Loucy (cell line): ENCODE measurements around the gene SF3B2.

Source experiments
- H2AFZ ChIP-seq: fragments of 200-600 bp; sonication (generic); 2 replicates; pipeline ENCODE4 v1.6.0; 2016; ENCODE audit warnings: antibody characterized with exemption, mild to moderate bottlenecking, low read length, moderate library complexity
- H3F3A ChIP-seq: fragments of 200-600 bp; 2 replicates; pipeline ENCODE4 v1.6.0; 2016; ENCODE audit warnings: antibody characterized with exemption, low read depth, mild to moderate bottlenecking
- H3K27me3 ChIP-seq: fragments of 200-600 bp; sonication (generic); 2 replicates; pipeline ENCODE4 v1.6.1; 2014; ENCODE audit warnings: low read length, mild to moderate bottlenecking; ENCODE audit not compliant: insufficient read depth, poor library complexity, severe bottlenecking
- H3K36me3 ChIP-seq: fragments of 200-600 bp; sonication (generic); 2 replicates; pipeline ENCODE4 v1.6.1; 2016; ENCODE audit warnings: low read length; ENCODE audit not compliant: insufficient read depth
- H3K4me1 ChIP-seq: fragments of 200-600 bp; sonication (generic); 2 replicates; pipeline ENCODE4 v1.5.1; 2014; ENCODE audit warnings: low read length, mild to moderate bottlenecking; ENCODE audit not compliant: insufficient read depth, poor library complexity, severe bottlenecking
- H3K4me2 ChIP-seq: fragments of 200-600 bp; sonication (generic); 2 replicates; pipeline ENCODE4 v1.6.0; 2014; ENCODE audit warnings: antibody characterized with exemption, low read length, low read depth, mild to moderate bottlenecking; ENCODE audit not compliant: poor library complexity, severe bottlenecking
- H3K4me3 ChIP-seq: fragments of 200-600 bp; sonication (generic); 2 replicates; pipeline ENCODE4 v1.5.1; 2014; ENCODE audit warnings: low read length, mild to moderate bottlenecking, mixed read lengths; ENCODE audit not compliant: poor library complexity, severe bottlenecking
- H3K79me2 ChIP-seq: fragments of 200-600 bp; sonication (generic); 2 replicates; pipeline ENCODE4 v1.6.1; 2014; ENCODE audit warnings: low read length; ENCODE audit not compliant: insufficient read depth
- H3K9ac ChIP-seq: fragments of 200-600 bp; sonication (generic); 2 replicates; pipeline ENCODE4 v1.6.0; 2014; ENCODE audit warnings: mild to moderate bottlenecking, low read depth, low read length, moderate library complexity; ENCODE audit not compliant: poor library complexity, severe bottlenecking
- H3K9me2 ChIP-seq: fragments of 200-600 bp; sonication (generic); replicated peaks from 2 replicates; pipeline ENCODE4 v1.6.1; 2016; ENCODE audit warnings: low read depth, low read length, mixed read lengths
- H3K9me3 ChIP-seq: fragments of 200-600 bp; sonication (generic); 2 replicates; pipeline ENCODE4 v1.6.1; 2014; ENCODE audit warnings: mild to moderate bottlenecking, antibody characterized with exemption, low read length, low read depth; ENCODE audit not compliant: insufficient read depth
- H4K20me1 ChIP-seq: fragments of 200-600 bp; sonication (generic); 2 replicates; pipeline ENCODE4 v1.6.0; 2014; ENCODE audit warnings: antibody characterized with exemption, low read length, mild to moderate bottlenecking; ENCODE audit not compliant: insufficient read depth, poor library complexity, severe bottlenecking
- EZH2phosphoT487 ChIP-seq: fragments of 200-600 bp; IDR thresholded peaks from 2 replicates; pipeline ENCODE4 v1.6.1; 2018; ENCODE audit warnings: antibody characterized with exemption, mild to moderate bottlenecking, moderate library complexity, borderline replicate concordance
- TF ChIP-seq, protein P1 (sequence below): fragments of 200-600 bp; sonication (generic); conservative IDR thresholded peaks from 2 replicates; pipeline ENCODE4 v1.5.1; 2014; ENCODE audit warnings: mild to moderate bottlenecking, antibody characterized with exemption, low read length

Gene SF3B2

DNA sequence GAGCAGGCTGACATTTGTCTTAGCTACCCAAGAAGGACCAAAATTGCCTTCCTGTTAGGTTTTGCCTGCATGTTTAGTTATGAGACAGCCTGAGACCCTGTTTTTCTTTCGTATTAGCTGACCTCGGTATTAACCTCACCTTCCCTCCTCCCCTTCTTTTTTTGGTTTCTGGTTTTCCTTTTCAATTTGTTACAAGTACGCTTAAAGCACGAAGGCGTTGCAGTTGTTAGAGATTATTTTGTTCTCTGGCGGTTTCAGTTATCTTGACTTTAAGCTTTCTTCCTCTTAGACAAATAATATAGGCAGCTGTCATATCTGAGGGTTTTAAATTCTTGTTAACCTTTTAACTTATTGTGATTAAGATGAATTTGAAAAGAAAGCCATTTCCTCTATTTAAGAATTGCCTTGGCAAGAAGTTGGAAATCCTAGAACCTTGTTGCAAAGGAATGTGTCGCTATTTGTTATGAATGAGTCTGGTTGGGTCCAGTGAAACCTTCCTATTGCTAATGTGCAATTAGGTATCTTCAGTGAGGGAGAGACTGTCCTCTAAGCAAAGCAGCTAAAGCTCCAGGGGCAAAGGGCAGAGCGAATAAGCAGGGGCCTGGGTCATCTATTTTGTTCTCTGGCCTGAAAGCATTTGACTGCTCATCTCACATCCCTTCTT is 63.6 kb downstream of the SF3B2 start:
- no peak for TF ChIP-seq EZH2phosphoT487
- no peaks in the 10 kb centered on the region for H3K36me3 ChIP-seq
- no peaks in the 10 kb centered on the region for H3K79me2 ChIP-seq

DNA sequence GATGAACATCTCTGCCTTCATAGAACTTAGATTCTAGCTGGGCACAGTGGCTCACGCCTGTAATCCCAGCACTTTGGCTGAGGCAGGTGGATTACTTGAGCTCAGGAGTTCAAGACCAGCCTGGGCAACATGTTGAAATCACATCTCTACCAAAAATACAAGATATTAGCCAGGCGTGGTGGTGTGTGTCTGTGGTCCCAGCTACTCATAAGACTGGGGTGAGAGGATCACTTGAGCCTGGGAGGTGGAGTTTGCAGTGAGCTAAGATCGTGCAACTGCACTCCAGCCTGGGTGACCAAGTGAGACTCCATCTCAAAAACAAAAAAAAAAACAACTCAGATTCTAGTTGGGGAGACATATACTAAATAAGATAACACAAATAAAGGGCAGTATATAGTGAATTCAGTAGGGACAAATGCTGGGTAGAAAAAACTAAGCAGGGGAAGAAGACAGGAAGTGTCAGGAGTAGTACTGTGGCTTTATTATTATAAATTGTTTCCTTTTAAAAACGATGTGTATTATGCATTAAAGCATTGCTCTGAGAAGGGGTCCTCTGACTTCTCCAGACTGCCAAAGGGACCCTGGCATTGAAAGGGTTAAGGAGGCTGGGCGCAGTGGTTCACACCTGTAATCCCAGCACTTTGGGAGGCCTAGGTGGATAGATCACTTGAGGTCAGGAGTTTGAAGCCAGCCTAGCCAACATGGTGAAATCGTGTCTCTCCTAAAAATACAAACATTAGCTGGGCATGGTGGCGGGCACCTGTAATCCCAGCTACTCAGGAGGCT is 64.6 kb downstream of the SF3B2 start:
- H3K9ac ChIP-seq, result no peak overlapping the region
- H3K4me1 ChIP-seq, result peaks cover 29% of the 10 kb centered on the region
- H3K9me3 ChIP-seq, result no peaks in the 10 kb centered on the region
- H3K27me3 ChIP-seq, result no peaks in the 10 kb centered on the region
- H3K9me2 ChIP-seq, result no peaks in the 10 kb centered on the region
- H3K4me2 ChIP-seq, result peak overlapping the region; percentile 60
- H2AFZ ChIP-seq, result no peak overlapping the region
- H3K79me2 ChIP-seq, result no peaks in the 10 kb centered on the region
- H3K36me3 ChIP-seq, result no peaks in the 10 kb centered on the region
- H3F3A ChIP-seq, result no peaks in the 10 kb centered on the region
- no peak for TF ChIP-seq EZH2phosphoT487
- TF ChIP-seq, protein P1, sequence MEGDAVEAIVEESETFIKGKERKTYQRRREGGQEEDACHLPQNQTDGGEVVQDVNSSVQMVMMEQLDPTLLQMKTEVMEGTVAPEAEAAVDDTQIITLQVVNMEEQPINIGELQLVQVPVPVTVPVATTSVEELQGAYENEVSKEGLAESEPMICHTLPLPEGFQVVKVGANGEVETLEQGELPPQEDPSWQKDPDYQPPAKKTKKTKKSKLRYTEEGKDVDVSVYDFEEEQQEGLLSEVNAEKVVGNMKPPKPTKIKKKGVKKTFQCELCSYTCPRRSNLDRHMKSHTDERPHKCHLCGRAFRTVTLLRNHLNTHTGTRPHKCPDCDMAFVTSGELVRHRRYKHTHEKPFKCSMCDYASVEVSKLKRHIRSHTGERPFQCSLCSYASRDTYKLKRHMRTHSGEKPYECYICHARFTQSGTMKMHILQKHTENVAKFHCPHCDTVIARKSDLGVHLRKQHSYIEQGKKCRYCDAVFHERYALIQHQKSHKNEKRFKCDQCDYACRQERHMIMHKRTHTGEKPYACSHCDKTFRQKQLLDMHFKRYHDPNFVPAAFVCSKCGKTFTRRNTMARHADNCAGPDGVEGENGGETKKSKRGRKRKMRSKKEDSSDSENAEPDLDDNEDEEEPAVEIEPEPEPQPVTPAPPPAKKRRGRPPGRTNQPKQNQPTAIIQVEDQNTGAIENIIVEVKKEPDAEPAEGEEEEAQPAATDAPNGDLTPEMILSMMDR, result no peak
- no peak overlapping the region for H3K4me3 ChIP-seq
- H4K20me1 ChIP-seq, result peaks cover 14% of the 10 kb centered on the region

More for the DNA sequence above, 63.6 kb downstream of the SF3B2 start:
- H3K4me2 ChIP-seq, result peak overlapping the region; percentile 60
- no peak overlapping the region for H3K9ac ChIP-seq
- H3K4me3 ChIP-seq, result peak overlapping the region; percentile 40
- H3K4me1 ChIP-seq, result peaks cover 29% of the 10 kb centered on the region
- peaks cover 14% of the 10 kb centered on the region for H4K20me1 ChIP-seq
- no peaks in the 10 kb centered on the region for H3K9me3 ChIP-seq
- H3F3A ChIP-seq, result no peaks in the 10 kb centered on the region
- no peaks in the 10 kb centered on the region for H3K27me3 ChIP-seq
- H3K9me2 ChIP-seq, result no peaks in the 10 kb centered on the region
- no peak overlapping the region for H2AFZ ChIP-seq

DNA sequence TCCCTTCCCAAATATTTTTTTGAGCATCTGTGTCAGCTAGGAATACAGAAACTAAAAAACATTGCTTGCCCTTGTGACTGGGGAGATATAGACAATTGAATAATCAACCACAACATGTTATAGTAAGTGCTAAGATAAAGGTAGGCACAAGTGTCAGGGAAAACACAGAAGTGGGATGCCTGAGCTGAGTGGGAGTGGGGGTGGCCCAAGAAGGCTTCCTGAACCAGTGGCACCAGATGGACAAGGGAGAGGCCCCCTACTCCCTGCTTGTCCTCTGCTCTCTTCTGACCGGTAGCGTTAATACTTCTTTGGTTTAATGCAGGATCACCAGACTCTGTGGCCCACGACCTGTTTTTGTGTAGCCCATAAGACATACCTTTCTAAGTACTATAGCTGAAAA is 66.7 kb downstream of the SF3B2 start:
- no peak overlapping the region for H2AFZ ChIP-seq
- H4K20me1 ChIP-seq, result peaks cover 14% of the 10 kb centered on the region
- no peak overlapping the region for H3K4me2 ChIP-seq
- H3K9me2 ChIP-seq, result no peaks in the 10 kb centered on the region
- TF ChIP-seq EZH2phosphoT487, result no peak
- TF ChIP-seq, protein P1, result no peak
- no peaks in the 10 kb centered on the region for H3K79me2 ChIP-seq
- H3K4me3 ChIP-seq, result no peak overlapping the region
- no peaks in the 10 kb centered on the region for H3K36me3 ChIP-seq
- no peaks in the 10 kb centered on the region for H3K9me3 ChIP-seq
- peaks cover 26% of the 10 kb centered on the region for H3K4me1 ChIP-seq
- H3K9ac ChIP-seq, result no peak overlapping the region
- H3F3A ChIP-seq, result no peaks in the 10 kb centered on the region
- no peaks in the 10 kb centered on the region for H3K27me3 ChIP-seq
